Measurements from ENCODE around the gene GBGT1. TPM values are rescaled to one million over a fixed set of nuclear protein-coding genes. Genes with fewer than 3 reads are reported as not detected.

The GBGT1 gene
- total and polyA plus RNA-seq, 2 donors (not counting 1 experiment from before 2014, with no cell fraction given): 2.6 to 4.1 TPM

GRCh38 chr9:133162861-133163503 lies 732 bp downstream of the GBGT1 start:
- H3K27ac ChIP-seq (ENCODE audit: insufficient read depth, low read length): no peak overlapping the region
- H3K4me2 ChIP-seq (ENCODE audit: extremely low read depth, insufficient read depth, low read length): peak overlapping the region; percentile 69
- no peaks in the 10 kb centered on the region for H3K27me3 ChIP-seq (ENCODE audit: control insufficient read depth, insufficient read depth, low read length)
- no peaks in the 10 kb centered on the region for H3K79me2 ChIP-seq (ENCODE audit: control insufficient read depth, insufficient read depth, low read length)
- H2AFZ ChIP-seq (ENCODE audit: low read length): peak overlapping the region; percentile 67
- H3K9ac ChIP-seq (ENCODE audit: insufficient read depth, low read length): no peak overlapping the region
- H3K4me1 ChIP-seq (ENCODE audit: control insufficient read depth, extremely low read depth, insufficient read depth, low read length): no peaks in the 10 kb centered on the region
- no peaks in the 10 kb centered on the region for H3K9me3 ChIP-seq (ENCODE audit: control insufficient read depth, insufficient read depth, low read depth, low read length)
- H3K36me3 ChIP-seq (ENCODE audit: control insufficient read depth, insufficient read depth, low read length): no peaks in the 10 kb centered on the region
- no peaks in the 10 kb centered on the region for H4K20me1 ChIP-seq (ENCODE audit: control insufficient read depth, extremely low read depth, insufficient read depth, low read length)
- no peak for DNase-seq (ENCODE audit: low read depth in 2 of 2)
- H3K4me3 ChIP-seq (replicated peaks in 1 of 4; ENCODE audit: control extremely low read depth in 1 of 4, insufficient read depth in 1 of 4, low read depth in 3 of 4, low read length in 4 of 4): peak overlapping the region; percentile 31 to 68 (median 43)
- TF ChIP-seq CTCF (conservative IDR thresholded peaks at IDR 0.05 in 1 of 2, IDR thresholded peaks at IDR 0.05 in 1 of 2; ENCODE audit: low read depth in 1 of 2, low read length in 2 of 2) (no peak), EZH2 (IDR thresholded peaks at IDR 0.05; ENCODE audit: low read length, missing control alignments) (no peak)

DNA sequence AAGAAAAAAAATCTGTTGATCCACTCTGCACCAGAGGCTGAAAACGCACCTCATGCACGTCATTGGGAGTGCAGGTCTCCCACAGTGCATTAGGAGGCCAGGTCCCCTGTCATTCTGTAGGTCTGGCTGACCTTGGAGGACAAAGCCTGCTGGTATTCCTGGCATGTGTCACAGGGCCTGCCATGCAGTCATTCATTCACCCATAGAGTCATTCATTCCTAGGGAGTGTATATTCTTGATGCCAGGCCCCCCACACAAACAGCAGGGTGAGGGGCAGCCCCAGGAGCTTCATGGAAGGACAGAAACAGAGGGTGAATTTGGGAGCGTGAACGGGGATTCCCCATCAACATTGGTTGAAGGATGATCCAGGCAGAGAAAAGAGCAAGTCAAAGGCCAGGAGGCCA lies 2.2 kb downstream of the GBGT1 start:
- Histone ChIP-seq H3K27ac (ENCODE audit: insufficient read depth, low read length) (no peak overlapping the region), H2AFZ (ENCODE audit: low read length) (no peak overlapping the region), H3K79me2 (ENCODE audit: control insufficient read depth, insufficient read depth, low read length) (no peaks in the 10 kb centered on the region), H3K4me3 (replicated peaks in 1 of 4; ENCODE audit: control extremely low read depth in 1 of 4, insufficient read depth in 1 of 4, low read depth in 3 of 4, low read length in 4 of 4) (no peak overlapping the region), H3K4me1 (ENCODE audit: control insufficient read depth, extremely low read depth, insufficient read depth, low read length) (no peaks in the 10 kb centered on the region), H3K4me2 (ENCODE audit: extremely low read depth, insufficient read depth, low read length) (no peak overlapping the region), H3K9ac (ENCODE audit: insufficient read depth, low read length) (no peak overlapping the region), H4K20me1 (ENCODE audit: control insufficient read depth, extremely low read depth, insufficient read depth, low read length) (no peaks in the 10 kb centered on the region), H3K36me3 (ENCODE audit: control insufficient read depth, insufficient read depth, low read length) (no peaks in the 10 kb centered on the region), H3K9me3 (ENCODE audit: control insufficient read depth, insufficient read depth, low read depth, low read length) (no peaks in the 10 kb centered on the region), H3K27me3 (ENCODE audit: control insufficient read depth, insufficient read depth, low read length) (no peaks in the 10 kb centered on the region)
- no peak for DNase-seq (ENCODE audit: low read depth in 2 of 2)
- TF ChIP-seq EZH2 (IDR thresholded peaks at IDR 0.05; ENCODE audit: low read length, missing control alignments) (no peak), CTCF (conservative IDR thresholded peaks at IDR 0.05 in 1 of 2, IDR thresholded peaks at IDR 0.05 in 1 of 2; ENCODE audit: low read depth in 1 of 2, low read length in 2 of 2) (no peak)

DNA sequence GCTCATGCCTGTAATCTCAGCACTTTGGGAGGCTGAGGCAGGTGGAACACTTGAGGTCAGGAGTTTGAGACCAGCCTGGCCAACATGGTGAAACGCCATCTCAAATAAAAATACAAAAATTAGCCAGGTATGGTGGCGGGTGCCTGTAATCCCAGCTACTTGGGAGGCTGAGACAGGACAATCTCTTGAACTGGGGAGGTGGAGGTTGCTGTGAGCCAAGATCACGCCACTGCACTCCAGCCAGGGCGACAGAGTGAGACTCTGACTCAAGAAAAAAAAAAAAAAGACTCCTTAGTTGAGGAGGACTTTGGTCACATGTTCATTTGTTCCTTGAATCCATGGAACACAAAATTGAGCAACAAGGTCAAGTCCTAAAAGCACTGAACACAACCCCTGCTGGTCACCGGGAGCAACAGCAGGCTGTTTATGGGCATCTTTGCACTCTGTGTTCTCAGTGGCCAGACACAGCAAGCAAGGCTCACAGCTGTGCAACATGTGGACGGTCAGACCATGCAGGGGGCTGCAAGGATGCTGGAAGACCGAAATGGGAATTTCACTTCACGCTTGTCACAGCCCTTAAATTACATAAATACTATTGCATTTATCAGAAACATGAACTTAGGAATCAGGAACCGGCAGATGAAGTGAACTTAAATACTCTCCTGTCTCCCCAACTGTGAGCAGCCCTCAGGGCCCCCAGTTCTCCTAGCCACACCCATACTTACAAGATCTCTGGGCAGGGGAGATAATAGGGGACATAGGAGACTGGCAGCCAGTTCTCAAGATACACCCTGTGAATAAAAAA lies 2.8 kb downstream of the GBGT1 start:
- Histone ChIP-seq H4K20me1 (ENCODE audit: control insufficient read depth, extremely low read depth, insufficient read depth, low read length) (no peaks in the 10 kb centered on the region), H3K27me3 (ENCODE audit: control insufficient read depth, insufficient read depth, low read length) (no peaks in the 10 kb centered on the region), H3K9me3 (ENCODE audit: control insufficient read depth, insufficient read depth, low read depth, low read length) (no peaks in the 10 kb centered on the region), H2AFZ (ENCODE audit: low read length) (no peak overlapping the region), H3K36me3 (ENCODE audit: control insufficient read depth, insufficient read depth, low read length) (no peaks in the 10 kb centered on the region), H3K4me3 (replicated peaks in 1 of 4; ENCODE audit: control extremely low read depth in 1 of 4, insufficient read depth in 1 of 4, low read depth in 3 of 4, low read length in 4 of 4) (no peak overlapping the region), H3K4me2 (ENCODE audit: extremely low read depth, insufficient read depth, low read length) (no peak overlapping the region), H3K4me1 (ENCODE audit: control insufficient read depth, extremely low read depth, insufficient read depth, low read length) (no peaks in the 10 kb centered on the region), H3K27ac (ENCODE audit: insufficient read depth, low read length) (no peak overlapping the region), H3K79me2 (ENCODE audit: control insufficient read depth, insufficient read depth, low read length) (no peaks in the 10 kb centered on the region), H3K9ac (ENCODE audit: insufficient read depth, low read length) (no peak overlapping the region)
- peak; percentile 48 to 81 for DNase-seq (ENCODE audit: low read depth in 2 of 2)
- TF ChIP-seq EZH2 (IDR thresholded peaks at IDR 0.05; ENCODE audit: low read length, missing control alignments): no peak
- TF ChIP-seq CTCF (conservative IDR thresholded peaks at IDR 0.05 in 1 of 2, IDR thresholded peaks at IDR 0.05 in 1 of 2; ENCODE audit: low read depth in 1 of 2, low read length in 2 of 2): peak; percentile 73 to 88

Data from fibroblast of lung (primary cell).